Right lobe of liver (tissue), 4 donors: ENCODE results near the gene MAPK8IP3.

Experiments used
- CTCF ChIP-seq, 4 donors: fragments of 200-600 bp in 3 of 4; fragments of 450-650 bp in 1 of 4; IDR thresholded peaks; one replicate each; pipeline versions ENCODE4 v1.5.1 to v1.8.0; 2016 to 2022; ENCODE audit warnings: antibody characterized with exemption in 4 of 4, mild to moderate bottlenecking in 2 of 4
- POLR2A ChIP-seq: fragments of 450-650 bp; IDR thresholded peaks from one replicate; pipeline ENCODE4 v1.6.1; 2017; ENCODE audit warnings: antibody characterized with exemption, mild to moderate bottlenecking
- donor health status: DM: no; HTN: no; CAD: no.
- donor health status: DM: no; HTN: no; CAD: no.
- donor health status: DM: no; HTN: yes; CAD: no.

- TF ChIP-seq POLR2A: no peak
- no peak for TF ChIP-seq CTCF (IDR thresholded peaks at IDR 0.05)
These were observed 70.6 kb downstream of the MAPK8IP3 start for GRCh38 chr16:1776672-1776955.
